Activated CD4-positive, alpha-beta memory T cell treated with anti-CD3 and anti-CD28 coated beads, Interleukin-2, amount 10 ng/mL, durations not matched to agents 7 days and 5 days (primary cell): ENCODE measurements around the gene DYRK3. TPM values are rescaled to one million over a fixed set of nuclear protein-coding genes. Genes with fewer than 3 reads are reported as not detected.

Experiments used
- total RNA-seq, 2 experiments: library from RNA; stranded (reverse); gene quantifications; one replicate each; pipeline ENCODE4 v1.2.3, GENCODE V29; 2021

DYRK3 gene
- total RNA-seq, 2 experiments from 2014 or later, result 8.8 to 9.2 TPM

Other genes starting within 250 kb of the DYRK3 start
- gene IKBKE, start 165.1 kb upstream of the DYRK3 start, total RNA-seq, result 10 to 100 TPM; 61.8 to 63.6 TPM
- 100 to 1,000 TPM; 213 to 216 TPM for gene RASSF5, start 128.0 kb upstream of the DYRK3 start, total RNA-seq
- gene EIF2D, start 23.1 kb upstream of the DYRK3 start, total RNA-seq, result 10 to 100 TPM; 42.2 to 43.1 TPM
- 10 to 100 TPM; 89.1 to 95.2 TPM for gene MAPKAPK2, start 49.4 kb downstream of the DYRK3 start, total RNA-seq
- gene IL19, start 135.2 kb downstream of the DYRK3 start, total RNA-seq, result not detected
- 1 to 10 TPM in 1 of 2 experiments, under 1 TPM in 1; 0.73 to 1.9 TPM for gene IL10, start 137.0 kb downstream of the DYRK3 start, total RNA-seq
- gene IL20, start 230.1 kb downstream of the DYRK3 start, total RNA-seq, result not detected